ENCODE data around the gene ISCA2. TPM values are rescaled to one million over a fixed set of nuclear protein-coding genes. Genes with fewer than 3 reads are reported as not detected.

ISCA2 gene
- polyA plus RNA-seq, 4 donors, result 44.1 to 47.4 (median 46.2) TPM

DNA sequence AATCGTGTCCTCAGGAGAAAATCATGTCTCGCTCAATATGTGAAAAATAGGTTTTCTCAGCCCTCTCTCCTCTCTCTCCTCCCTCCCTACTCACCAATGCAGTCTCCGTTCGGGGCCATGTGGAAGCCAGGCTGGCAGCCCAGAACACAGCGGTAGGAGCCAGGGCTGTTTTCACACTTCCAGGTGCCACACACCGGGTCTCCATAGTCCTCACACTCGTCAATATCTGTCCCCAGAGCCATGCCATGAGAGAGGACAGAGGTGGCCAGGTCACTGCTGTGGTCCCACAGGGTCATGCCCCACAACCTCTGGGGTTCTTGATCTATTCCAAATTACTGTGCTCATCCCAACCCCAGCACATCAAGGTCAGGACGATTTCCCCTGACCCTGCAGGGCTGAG, 13.5 kb downstream of the ISCA2 start:
- no peak for DNase-seq (ENCODE audit: low read depth in 4 of 4, low spot score in 3 of 4)

DNA sequence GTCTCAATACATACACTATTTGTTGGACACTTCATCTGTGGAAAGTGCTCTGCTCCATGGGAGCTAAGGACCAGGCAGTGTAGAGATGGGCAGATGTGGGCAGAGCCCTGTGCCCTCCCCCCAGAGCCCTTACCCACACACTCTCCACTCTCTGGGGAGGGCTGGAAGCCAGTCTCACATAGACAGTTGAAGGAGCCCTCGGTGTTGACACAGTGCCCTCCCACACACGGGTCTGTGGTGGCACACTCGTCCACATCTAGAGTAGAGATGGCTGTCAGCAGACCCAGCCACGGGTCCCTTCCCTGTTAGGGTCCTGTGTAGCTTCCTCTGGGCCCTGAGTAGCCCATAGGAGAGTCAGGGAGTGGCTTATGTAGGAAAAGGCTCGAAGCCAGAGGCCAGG, 14.3 kb downstream of the ISCA2 start:
- no peak for DNase-seq (ENCODE audit: low read depth in 4 of 4, low spot score in 3 of 4)

GRCh38 chr14:74508292-74508731, 14.7 kb downstream of the ISCA2 start:
- no peak for DNase-seq (ENCODE audit: low read depth in 4 of 4, low spot score in 3 of 4)

DNA sequence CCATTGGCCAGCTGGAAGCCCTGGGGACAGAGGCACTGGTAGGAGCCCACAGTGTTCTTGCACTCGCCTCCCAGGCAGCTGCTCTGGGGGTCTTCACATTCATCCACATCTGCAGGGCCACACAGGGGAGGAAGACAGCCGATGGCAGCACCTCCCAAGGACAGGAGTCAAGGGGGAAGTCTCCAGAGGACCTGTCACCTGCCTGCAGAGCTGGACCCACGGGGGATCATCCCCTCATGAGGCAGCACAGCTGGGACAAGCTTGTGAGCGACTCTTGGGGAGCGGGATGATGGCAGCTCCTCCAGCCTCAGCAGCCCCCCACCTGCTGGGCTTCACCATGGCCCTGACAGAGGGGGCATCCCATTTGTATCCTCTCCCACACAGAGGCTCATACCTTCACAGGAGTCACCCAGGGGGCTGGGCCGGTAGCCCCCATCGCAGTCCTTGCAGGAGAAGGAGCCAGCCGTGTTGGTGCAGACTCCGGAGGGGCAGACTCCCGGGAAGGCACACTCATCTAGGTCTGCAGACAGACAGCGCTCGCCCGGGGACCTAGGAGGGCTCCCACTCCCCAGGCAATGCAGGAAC, 15.4 kb downstream of the ISCA2 start:
- no peak for DNase-seq (ENCODE audit: low read depth in 4 of 4, low spot score in 3 of 4)

DNA sequence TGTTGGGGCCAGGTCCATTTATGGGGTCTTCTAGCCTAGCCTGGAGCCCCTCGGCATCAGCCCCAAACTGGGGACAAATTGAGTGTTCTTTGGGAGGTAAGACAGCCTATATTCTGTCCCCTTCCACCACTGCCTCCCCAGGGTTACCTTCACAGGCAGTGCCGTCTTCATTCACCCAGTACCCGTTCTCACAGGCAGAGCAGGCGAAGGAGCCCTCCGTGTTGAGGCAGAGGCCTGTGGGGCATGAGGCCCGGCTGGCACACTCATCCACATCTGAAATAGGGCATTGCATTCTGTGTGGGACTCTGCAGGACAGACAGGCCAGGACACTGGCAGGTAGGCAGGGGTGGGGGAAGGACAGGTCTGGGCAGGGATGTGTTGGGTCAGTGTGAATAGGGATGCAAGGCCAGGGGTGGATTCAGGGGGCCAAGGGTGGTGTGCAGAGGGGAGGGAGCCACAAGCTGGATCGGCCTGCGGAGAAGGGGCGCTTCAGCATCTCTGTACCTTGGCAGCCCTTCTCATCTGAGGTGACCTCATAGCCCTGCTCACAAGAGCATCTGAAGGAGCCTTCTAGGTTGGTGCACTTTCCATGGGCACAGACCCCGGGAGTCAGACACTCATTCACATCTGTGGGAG, 16.1 kb downstream of the ISCA2 start:
- DNase-seq (ENCODE audit: low read depth in 4 of 4, low spot score in 3 of 4), result no peak

GRCh38 chr14:74510223-74510931, 16.8 kb downstream of the ISCA2 start:
- no peak for DNase-seq (ENCODE audit: low read depth in 4 of 4, low spot score in 3 of 4)

DNA sequence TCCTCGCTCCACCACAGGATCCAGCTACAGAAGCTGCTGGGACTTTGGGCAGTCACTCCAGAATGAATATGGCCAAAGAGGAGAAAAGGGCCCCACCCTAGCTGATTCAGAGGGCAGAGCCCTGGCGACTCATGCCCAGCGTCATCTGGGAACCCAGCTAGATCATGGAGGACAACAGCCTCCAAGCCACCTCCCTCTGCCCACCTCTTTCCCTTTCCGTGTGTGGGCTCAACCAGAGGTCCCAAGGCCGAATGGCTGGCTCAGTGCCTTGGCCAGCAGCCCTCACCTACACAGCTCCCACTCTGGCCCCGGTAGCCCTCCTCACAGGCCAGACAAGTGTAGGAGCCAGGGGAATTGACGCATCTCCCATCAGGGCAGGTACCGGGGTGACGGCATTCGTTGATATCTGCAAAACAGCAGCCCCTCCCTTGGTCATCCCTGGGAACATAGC, 17.4 kb downstream of the ISCA2 start:
- no peak for DNase-seq (ENCODE audit: low read depth in 4 of 4, low spot score in 3 of 4)

GRCh38 chr14:74511966-74512830, 18.6 kb downstream of the ISCA2 start:
- no peak for DNase-seq (ENCODE audit: low read depth in 4 of 4, low spot score in 3 of 4)

- DNase-seq (ENCODE audit: low read depth in 4 of 4, low spot score in 3 of 4), result no peak
Observed at GRCh38 chr14:74514471-74514941, 20.9 kb downstream of the ISCA2 start.

GRCh38 chr14:74515891-74516412, 22.4 kb downstream of the ISCA2 start:
- DNase-seq (ENCODE audit: low read depth in 4 of 4, low spot score in 3 of 4), result no peak

DNA sequence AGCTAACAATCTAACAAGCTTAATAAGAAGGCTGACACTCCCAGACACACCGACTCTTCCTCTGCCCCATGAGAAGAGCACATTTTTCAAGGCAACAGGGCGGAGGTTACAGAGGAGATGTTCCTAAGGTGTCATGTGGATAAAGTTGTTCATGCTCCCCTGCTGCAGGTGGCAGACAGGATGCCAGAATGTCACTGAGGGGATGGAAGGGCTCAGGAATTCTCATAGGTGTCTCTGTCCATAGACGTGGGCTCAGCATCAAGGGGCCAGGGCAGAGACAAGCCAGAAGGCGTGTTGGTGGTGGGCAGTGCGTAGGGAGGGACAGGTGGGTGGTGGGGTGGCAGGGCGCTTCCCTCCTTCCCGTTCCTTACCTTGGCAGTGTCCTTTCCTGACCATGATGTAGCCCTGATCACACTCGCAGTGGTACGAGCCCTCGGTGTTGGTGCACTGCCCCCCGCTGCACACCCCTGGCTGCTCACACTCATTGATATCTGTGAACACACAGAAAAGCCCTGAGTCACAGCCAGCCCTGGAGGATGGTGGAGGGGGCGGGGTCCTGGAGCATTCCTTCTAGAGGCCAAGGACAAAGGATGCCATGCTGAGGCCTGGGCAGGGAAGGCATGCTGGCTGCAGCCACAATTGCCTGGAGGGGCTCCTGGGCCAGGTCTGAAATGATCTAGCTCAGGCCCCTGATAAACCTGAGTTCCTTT, 23.0 kb downstream of the ISCA2 start:
- DNase-seq (ENCODE audit: low read depth in 4 of 4, low spot score in 3 of 4), result no peak

DNA sequence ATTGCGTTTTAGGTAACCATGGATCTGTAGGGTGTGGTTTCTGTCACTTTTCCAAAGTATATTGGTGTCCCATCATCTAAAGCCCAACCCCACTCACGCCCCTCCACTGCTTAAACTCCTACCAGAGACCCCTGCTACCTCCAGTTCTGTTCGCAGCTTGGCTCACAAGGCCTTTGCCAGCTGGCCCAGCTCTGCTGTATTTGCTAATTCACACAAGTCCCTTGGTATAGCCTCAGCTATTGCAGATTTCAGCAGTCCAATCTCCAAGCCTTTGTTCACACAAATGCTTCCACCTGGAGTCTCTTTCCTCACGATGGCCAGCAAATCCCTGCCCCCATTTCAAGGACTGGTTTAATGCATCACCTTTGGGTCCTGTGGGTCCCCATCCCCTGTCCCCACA, 24.2 kb downstream of the ISCA2 start:
- DNase-seq (ENCODE audit: low read depth in 4 of 4, low spot score in 3 of 4), result no peak

DNA sequence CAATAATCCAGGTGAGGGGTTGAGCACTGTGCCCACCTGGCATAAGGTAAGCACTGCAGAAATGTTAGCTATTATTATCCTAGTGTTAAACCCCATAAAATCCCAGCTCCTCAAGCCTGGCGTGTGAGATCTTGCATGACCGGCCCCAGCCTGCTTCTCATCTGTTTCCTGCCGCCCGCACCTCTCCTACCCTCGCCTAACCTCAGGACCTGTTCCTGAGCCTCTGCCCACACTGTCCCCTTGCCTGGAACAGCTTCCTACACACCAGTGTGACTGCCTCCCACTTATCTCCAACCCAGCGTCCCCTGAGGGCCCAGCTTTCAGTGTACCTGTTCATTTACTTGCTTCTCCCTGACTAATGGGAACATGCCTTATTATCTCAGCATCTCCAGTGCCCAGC, 24.7 kb downstream of the ISCA2 start:
- DNase-seq (ENCODE audit: low read depth in 4 of 4, low spot score in 3 of 4), result no peak

- no peak for DNase-seq (ENCODE audit: low read depth in 4 of 4, low spot score in 3 of 4)
Observed at GRCh38 chr14:74519316-74520074, 25.9 kb downstream of the ISCA2 start.

GRCh38 chr14:74521756-74522155, 28.2 kb downstream of the ISCA2 start:
- no peak for DNase-seq (ENCODE audit: low read depth in 4 of 4, low spot score in 3 of 4)

DNA sequence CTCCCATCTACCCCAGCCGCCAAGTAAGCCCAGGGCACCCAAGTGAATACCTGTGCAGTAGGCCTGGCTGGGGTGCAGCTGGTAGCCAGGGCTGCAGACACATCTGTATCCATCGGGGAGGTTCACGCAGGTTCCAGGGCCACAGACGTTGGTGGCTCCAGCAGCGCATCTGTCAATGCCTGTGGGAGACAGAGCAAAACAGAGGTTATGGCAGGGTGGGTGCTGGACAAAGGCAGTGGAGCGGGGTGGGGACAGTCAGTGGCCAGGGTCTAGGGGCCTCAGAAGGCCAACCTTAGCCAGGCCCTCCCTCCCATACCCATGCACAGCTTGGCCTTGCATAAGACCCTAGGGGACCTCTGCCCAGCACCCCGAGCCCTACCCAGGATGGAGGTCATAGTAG, 29.2 kb downstream of the ISCA2 start:
- no peak for DNase-seq (ENCODE audit: low read depth in 4 of 4, low spot score in 3 of 4)

DNA sequence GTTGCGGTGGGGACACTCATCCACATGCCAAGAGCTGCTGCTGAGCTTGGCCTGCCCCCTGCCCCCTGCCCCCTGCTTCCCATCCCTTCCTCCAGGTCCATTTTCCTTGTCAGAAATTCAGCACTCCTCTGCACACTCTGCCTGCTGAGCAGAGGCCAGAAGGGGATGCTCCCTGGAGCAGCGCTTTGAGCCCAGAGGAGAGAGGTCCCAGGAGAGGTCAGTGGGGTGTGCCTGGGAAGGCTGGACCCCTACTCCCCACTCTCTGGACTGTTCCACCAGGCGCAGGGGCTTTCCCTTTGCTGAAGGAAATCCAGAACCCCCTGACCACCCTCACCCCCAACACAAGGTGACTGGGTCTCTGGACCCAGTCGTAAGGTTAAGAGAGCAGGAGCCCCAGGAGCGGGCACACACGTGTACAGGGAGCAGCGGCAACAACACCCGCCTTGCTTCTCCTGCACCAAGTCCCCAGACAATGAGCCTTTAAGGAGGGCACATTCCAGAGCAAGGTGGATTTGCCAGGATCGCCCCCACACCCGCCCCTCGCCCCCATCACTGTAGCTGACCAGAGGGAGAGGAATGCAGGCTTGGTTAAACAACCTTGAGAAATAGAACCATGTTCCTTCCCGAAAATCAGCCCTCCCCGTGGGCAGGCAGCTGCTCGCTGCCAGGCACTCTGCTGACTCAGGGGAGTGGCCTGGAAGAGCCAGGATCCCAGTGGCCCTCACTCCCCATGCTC, 30.7 kb downstream of the ISCA2 start:
- DNase-seq (ENCODE audit: low read depth in 4 of 4, low spot score in 3 of 4), result no peak

- DNase-seq (ENCODE audit: low read depth in 4 of 4, low spot score in 3 of 4), result no peak
Observed at GRCh38 chr14:74524812-74525135, 31.2 kb downstream of the ISCA2 start.

GRCh38 chr14:74525361-74525851, 31.8 kb downstream of the ISCA2 start:
- no peak for DNase-seq (ENCODE audit: low read depth in 4 of 4, low spot score in 3 of 4)

Data from right renal pelvis (tissue), 4 donors.